Measurements from ENCODE around the gene APOBEC3F.
"Not testable (repeated sequence)": the region's sequence is repeated elsewhere in the genome, so short reads cannot be mapped to it uniquely, and the experiment has no call there.

APOBEC3F gene

GRCh38 chr22:39076155-39077025, 35.7 kb downstream of the APOBEC3F start:
- DNase-seq = not testable (repeated sequence)

GRCh38 chr22:39077026-39077840, 36.6 kb downstream of the APOBEC3F start, which contains the start of gene APOBEC3G:
TSS of gene APOBEC3G (plus strand) at chr22:39077275. CDS start at chr22:39077362, 87 bp downstream.
- peak; percentile 73 for DNase-seq

GRCh38 chr22:39077912-39078311, 37.2 kb downstream of the APOBEC3F start:
- not testable (repeated sequence) for DNase-seq

- no peak for DNase-seq
Observed at GRCh38 chr22:39078329-39078728, 37.7 kb downstream of the APOBEC3F start.

DNA sequence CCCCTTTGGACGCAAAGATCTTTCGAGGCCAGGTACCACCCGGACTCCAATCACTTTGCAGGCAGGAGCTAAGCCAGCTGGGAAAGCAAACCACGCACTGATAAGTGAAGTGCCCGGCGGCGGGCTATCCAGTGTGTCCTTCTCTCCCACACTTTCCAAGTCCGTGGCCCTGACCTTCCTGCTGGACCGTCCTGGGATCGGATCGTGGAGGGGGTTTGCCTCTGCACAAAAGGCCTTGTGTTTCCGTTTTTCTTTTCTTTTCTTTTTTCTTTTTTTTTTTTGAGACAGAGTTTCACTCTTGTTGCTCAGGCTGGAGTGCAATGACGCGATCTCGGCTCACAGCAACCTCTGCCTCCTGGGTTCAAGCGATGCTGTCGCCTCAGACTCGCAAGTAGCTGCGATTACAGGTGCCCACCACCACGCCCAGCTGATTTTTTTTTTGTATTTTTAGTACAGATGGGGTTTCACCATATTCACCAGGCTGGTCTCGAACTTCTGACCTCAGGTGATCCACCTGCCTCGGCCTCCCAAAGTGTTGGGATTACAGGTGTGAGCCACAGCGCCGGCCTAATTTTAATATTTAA, 38.5 kb downstream of the APOBEC3F start:
- not testable (repeated sequence) for DNase-seq

- DNase-seq = no peak
Observed at GRCh38 chr22:39080052-39080762, 39.5 kb downstream of the APOBEC3F start.

DNA sequence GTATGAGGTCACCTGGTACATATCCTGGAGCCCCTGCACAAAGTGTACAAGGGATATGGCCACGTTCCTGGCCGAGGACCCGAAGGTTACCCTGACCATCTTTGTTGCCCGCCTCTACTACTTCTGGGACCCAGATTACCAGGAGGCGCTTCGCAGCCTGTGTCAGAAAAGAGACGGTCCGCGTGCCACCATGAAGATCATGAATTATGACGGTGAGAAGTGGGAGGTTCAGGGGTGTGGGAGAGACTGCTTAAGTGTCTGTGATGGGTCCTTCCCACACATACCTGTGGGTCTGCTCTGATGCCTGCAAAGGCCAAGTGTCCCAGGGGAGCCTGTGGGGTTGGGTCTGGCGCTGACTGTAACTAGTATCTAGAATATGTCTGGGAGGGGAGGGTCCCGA, 40.4 kb downstream of the APOBEC3F start:
- DNase-seq = no peak

DNA sequence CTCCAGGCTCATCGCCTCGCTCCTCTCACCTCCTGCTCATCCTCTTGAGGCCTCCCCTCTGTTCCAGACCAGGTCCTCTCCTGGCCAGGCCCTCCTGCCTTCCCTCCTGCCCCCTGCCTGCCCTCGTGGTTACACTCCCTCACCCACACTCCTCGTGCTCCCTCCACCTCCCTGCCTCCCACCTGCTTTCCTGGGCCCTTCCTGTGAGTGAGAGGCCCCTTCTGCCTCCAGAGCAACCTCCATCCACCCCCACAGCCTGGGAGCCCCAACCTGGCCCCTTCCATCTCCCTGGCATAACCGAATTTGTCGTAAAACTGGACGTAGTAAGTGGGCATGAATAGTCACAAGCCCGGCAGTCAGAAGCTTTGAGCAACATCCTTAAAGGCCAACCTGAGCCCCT, 40.9 kb downstream of the APOBEC3F start:
- no peak for DNase-seq

GRCh38 chr22:39083212-39084165, 42.8 kb downstream of the APOBEC3F start:
- DNase-seq = no peak

DNA sequence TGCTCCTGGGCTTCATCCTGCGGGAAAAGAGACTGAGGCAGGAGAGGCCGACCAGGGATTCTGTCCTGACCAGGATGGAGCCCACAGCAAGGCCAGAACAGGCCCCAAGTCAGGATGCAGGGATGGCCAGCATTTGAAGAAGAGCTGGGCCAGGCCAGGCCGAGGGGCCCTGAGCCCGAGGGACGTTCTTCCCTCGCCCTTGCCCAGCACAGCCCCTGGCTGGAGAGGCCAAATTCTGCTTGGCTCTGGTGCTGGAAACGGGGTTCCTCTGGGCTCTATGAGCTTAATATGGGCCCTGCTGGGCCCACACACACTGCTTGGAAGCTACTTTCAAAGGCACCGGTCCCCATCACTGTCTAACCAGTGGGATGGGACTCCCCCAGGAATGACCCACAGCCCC, 44.0 kb downstream of the APOBEC3F start:
- no peak for DNase-seq

GRCh38 chr22:39087098-39087497, 46.4 kb downstream of the APOBEC3F start:
- no peak for DNase-seq

DNA sequence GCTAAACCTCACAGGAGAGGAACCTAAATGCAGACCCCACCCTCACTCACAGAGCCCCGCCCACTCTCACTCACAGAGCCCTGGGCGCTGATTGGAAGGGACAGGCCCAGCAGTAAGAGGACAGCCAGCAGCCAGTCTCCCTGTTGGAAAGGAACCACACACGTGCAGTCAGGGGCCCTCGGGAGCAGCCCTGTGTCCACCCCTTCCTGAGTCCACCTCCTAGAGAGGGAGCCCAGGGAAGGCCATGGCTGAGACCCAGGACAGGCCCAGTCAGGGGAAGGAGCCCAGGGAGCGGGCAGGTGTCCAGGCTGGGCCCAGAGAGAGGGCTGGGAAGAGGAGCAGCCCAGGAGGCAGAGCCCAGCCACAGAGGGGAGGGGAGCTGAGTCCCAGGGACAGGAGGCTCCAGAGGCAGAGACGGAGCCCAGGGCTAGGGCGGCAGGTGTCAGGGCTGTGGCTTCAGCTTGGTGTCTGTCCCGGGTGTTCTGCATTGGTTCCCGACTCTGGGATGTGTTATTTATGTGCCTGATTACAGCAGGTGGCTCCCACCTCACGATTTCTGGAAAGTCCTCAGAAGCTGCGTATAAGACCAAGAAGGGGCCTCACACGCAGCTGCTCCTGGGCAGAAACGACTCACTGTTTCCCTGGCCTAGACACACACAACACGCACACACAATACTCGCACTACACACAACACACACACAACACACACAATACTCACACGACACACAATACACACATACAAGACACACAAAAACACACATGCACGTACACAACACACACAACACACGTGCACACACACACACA, 47.4 kb downstream of the APOBEC3F start:
- peak; percentile 42 for DNase-seq

- DNase-seq = no peak
Observed at GRCh38 chr22:39088685-39089032, 48.0 kb downstream of the APOBEC3F start.

DNA sequence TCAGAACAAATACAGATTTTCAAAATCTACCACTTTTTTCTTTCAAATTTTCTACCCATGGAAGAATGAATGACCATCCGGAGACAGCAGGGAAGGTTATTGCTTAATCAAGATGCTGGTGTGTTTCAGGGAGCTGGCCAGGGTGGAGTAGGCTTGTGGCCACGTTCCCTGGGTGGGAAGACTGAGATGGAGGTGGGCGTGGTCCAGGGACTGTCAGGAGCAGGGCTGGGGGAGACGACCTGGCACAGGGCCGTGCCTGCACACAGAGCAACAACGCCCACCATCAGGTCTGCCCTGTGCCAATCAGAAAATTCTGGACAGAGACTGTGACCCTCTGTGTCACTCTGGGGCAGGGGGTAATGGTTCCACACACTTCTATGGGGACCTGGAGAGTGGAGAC, 49.3 kb downstream of the APOBEC3F start:
- DNase-seq = no peak

DNA sequence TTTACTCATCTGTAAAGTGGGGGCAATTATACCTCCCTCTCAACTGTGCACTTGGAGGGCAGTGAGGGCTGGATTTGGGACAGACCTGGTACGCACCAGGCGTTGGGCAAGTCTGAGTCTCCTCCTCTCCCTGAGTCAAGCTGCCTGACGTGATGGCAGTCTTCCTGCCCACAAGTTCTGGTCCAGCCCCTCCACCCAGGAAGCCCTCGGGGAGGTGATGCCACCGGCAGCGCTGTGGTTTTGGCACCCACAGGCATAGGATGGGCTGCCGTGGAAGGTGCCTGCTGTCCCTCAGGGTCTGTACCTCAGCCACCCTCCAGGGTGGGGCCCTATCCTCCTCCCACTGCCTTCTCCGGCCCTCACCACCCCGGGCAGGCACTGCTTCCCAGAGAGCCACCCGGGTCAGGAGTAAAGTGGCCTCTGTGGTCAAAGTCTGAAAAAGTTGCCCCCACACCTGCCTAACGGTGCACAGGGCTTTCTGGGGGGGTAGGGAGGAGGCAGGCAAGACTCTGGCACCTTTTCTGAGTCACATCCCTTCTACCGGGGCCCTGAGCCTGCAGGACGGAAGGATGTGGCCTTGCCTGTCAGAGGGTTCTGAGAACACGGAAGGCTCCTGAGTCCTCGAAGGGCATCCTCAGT, 49.9 kb downstream of the APOBEC3F start:
- peak; percentile 98 for DNase-seq

DNA sequence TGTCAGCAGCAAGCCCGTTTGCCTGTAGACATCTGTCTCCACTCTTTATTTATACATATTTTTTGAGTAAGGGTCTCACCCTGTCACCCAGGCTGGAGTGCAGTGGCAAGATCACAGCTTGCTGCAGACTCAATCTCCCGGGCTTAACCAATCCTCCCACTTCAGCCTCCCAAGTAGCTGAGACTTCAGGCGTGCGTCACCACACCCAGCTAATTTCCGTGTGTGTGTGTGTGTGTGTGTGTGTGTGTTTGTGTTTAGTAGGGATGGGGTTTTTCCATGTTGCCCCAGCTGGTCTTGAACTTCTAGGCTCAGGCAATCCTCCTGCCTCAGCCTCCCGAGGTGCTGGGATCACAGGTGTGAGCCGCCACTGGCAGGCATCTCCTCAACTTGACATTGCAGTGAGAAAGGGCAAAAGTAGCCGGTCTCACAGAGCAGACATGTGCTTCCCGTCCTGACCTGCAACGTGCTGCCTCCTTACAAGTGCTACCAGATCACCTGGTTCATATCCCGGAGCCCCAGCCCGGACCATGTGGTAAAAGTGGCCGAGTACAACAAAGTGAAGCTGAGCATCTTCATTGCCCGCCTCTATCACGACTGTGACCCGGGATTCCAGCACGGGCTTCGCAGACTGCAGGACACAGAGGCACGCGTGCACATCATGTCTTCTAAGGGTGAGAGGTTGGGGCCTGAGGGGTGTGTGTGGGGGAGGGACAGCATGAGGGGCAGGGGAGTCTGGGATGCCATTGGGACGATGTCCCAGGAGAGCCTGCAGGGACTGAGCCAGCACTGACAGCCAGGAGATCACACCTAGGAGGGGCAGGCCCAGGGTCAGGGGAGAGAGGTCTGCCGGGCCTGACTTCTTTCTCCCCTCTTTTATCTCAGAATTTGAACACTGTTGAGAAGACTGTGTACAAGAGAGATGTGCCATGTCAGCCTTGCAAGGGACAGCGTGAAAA, 50.7 kb downstream of the APOBEC3F start:
- peak; percentile 44 for DNase-seq

GRCh38 chr22:39092111-39092862, 51.6 kb downstream of the APOBEC3F start:
- DNase-seq = peak; percentile 84

- no peak for DNase-seq
Observed at GRCh38 chr22:39094717-39095389, 54.2 kb downstream of the APOBEC3F start.
